ENCODE data around the gene SEMA4C.

SEMA4C gene

GRCh38 chr2:96898641-96899412, 28.9 kb upstream of the SEMA4C start:
- DNase-seq: no peak
- no peaks in the 10 kb centered on the region for H3K27me3 ChIP-seq

DNA sequence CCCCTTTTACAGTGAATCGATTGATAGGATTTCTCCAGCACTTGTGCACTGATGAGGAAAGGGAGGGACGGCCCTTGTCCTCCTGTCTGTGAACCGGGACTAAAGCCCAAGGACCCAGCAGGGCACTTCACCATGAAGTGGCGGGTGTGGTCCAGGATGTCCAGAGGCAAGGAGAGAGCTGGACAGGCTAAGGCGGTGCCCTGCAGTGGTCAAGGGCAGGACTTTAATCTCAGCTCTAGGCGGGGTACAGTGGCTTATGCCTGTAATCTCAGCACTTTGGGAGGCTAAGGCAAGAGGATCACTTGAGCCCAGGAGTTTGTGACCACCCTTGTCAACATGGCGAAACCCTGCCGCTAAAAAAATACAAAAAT, 28.2 kb upstream of the SEMA4C start:
- H3K4me1 ChIP-seq: no peaks in the 10 kb centered on the region
- H3K27me3 ChIP-seq: no peaks in the 10 kb centered on the region
- no peak for DNase-seq
- no peaks in the 10 kb centered on the region for H3K36me3 ChIP-seq
- no peak for TF ChIP-seq CTCF (IDR thresholded peaks at IDR 0.05; ENCODE audit: low read depth, low read length)
- no peak overlapping the region for H3K4me3 ChIP-seq (ENCODE audit: low read depth, low read length)
- no peaks in the 10 kb centered on the region for H3K9me3 ChIP-seq

More at GRCh38 chr2:96898641-96899412, 28.9 kb upstream of the SEMA4C start:
- H3K4me1 ChIP-seq: no peaks in the 10 kb centered on the region
- no peak for TF ChIP-seq CTCF (IDR thresholded peaks at IDR 0.05; ENCODE audit: low read depth, low read length)
- no peak overlapping the region for H3K4me3 ChIP-seq (ENCODE audit: low read depth, low read length)
- no peaks in the 10 kb centered on the region for H3K9me3 ChIP-seq
- no peaks in the 10 kb centered on the region for H3K36me3 ChIP-seq

DNA sequence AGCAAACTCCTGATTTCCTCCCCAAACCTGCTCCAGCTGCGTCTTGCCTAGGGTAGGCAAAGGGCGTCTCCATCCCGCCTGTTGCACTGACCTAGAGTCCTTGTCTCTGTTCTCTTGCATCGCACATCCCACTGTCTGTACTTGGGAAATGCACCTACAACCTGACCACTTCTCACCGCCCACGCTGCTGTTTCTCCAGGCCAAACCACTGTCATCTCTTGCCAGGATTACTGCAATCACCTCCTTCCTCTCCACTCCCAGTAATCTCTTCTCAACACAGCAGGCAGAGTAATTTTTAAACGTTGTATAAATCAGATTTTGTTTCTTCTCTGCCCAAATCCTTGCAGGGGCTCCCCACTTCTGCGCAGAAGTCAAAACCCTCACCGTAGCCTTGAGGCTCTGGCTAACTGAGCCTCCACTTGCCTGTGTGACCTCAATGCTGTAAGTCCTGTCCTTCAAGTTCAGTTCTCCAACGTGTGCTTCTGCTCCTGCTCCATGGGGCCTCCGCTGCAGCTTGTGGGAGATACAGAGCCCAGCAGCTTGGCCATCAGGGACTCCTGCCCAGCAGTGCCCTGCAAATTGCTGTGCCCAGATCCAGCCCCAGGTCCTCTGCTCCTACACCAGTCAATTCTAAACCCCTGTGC, 27.7 kb upstream of the SEMA4C start:
- peaks cover under 1% of the 10 kb centered on the region; the same call in 1 of the 2 replicates for H3K4me1 ChIP-seq
- no peak overlapping the region for H3K4me3 ChIP-seq (ENCODE audit: low read depth, low read length)
- no peak for TF ChIP-seq CTCF (IDR thresholded peaks at IDR 0.05; ENCODE audit: low read depth, low read length)
- no peaks in the 10 kb centered on the region for H3K36me3 ChIP-seq
- no peaks in the 10 kb centered on the region for H3K9me3 ChIP-seq
- H3K27me3 ChIP-seq: no peaks in the 10 kb centered on the region
- no peak for DNase-seq

GRCh38 chr2:96895746-96896651, 26.1 kb upstream of the SEMA4C start:
- TF ChIP-seq CTCF (IDR thresholded peaks at IDR 0.05; ENCODE audit: low read depth, low read length): no peak
- H3K4me1 ChIP-seq: peaks cover 3% of the 10 kb centered on the region
- no peaks in the 10 kb centered on the region for H3K27me3 ChIP-seq
- H3K4me3 ChIP-seq (ENCODE audit: low read depth, low read length): no peak overlapping the region
- H3K36me3 ChIP-seq: no peaks in the 10 kb centered on the region
- DNase-seq: no peak
- H3K9me3 ChIP-seq: no peaks in the 10 kb centered on the region

GRCh38 chr2:96895032-96895745, 25.3 kb upstream of the SEMA4C start:
- peaks cover 3% of the 10 kb centered on the region for H3K4me1 ChIP-seq
- H3K4me3 ChIP-seq (ENCODE audit: low read depth, low read length): no peak overlapping the region
- H3K9me3 ChIP-seq: no peaks in the 10 kb centered on the region
- DNase-seq: no peak
- H3K27me3 ChIP-seq: no peaks in the 10 kb centered on the region
- no peaks in the 10 kb centered on the region for H3K36me3 ChIP-seq
- TF ChIP-seq CTCF (IDR thresholded peaks at IDR 0.05; ENCODE audit: low read depth, low read length): no peak

Measured in BE2C (cell line).